Activated T-cell treated with anti-CD3 and anti-CD28 coated beads for 24 hours (primary cell): ENCODE data around the gene LRP1.

Experiments used
- DNase-seq: peaks from one replicate; pipeline ENCODE4 v3.0.0-alpha.2; 2020; ENCODE audit warnings: low read depth

Gene LRP1

DNA sequence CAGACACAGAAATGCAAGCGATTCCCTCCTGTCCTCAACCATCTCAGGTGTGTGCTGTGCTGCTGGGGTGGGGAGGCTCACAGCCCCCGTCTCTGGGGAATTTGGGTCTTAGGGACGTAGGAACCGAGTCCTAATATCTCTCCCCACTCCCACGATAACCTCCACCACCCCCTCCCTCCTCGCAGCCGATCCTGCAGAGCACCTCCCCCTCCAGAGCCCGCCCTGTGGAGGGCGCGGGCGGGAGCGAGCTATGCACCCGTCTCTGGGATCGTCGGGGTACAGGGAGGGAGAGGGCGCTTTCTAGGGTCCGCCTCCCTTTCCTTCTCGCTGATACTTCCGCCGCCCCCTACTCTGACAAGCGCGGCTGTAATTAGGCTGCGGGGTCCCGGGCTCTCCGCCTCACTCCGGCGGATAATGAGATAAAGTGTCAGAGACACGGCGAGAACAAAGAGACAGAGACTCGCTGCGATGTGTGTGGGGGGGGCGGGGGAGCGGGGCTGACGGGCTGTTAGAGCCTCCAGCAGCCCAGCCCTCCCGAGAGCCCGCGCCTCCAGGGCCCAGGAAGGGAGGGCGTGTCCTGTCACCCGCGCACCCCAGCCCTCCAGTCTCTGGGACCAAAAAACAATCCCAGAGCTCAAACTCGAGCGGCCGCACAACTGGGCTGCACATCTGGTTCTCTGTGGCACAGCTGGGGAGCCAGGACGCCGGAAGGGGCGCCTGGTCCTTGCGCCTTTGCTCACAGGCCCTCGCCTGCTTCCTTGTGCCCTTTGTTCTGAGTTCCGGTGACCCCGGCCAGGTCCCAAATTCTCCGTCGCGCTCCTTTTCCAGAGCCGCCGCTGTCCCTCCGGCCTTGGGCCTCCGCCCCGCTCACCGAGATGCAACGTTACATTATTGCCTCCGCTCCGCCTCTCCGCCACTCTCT, 109.9 kb downstream of the LRP1 start:
- no peak for DNase-seq

DNA sequence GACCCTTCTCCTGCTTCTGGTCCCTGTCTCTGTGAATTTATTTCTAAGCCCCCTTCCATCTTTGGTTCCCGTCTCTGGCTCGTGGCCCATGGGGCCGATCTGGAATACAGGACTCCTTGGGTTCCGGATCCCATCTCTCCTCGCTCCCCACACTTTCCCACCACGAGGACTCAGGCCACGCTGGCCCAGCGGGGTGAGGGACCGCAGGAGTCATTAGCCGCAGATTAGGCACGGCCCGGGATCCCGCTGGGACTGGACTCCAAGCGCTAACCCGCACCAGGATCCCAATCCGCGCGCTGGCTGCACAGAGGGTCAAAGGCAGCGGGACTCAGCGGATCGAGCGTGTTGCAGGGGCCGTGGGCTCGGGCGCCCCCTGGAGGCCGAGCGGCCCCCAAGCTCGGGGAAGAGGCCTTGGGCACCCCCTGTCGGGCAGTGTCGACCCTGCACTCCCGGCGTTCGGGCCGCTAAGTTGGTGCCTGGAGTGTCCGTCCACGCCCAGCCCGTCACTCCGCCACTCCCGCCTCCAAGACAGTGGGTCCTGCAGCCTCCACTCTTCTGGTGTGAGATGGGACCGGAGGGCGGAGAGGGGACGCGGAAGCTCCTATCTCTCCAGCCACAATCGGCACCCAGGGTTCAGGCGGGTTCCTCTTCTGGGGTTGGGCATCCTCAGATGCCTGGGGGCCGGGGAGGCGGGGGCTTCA, 110.7 kb downstream of the LRP1 start:
- DNase-seq = peak; percentile 82

DNA sequence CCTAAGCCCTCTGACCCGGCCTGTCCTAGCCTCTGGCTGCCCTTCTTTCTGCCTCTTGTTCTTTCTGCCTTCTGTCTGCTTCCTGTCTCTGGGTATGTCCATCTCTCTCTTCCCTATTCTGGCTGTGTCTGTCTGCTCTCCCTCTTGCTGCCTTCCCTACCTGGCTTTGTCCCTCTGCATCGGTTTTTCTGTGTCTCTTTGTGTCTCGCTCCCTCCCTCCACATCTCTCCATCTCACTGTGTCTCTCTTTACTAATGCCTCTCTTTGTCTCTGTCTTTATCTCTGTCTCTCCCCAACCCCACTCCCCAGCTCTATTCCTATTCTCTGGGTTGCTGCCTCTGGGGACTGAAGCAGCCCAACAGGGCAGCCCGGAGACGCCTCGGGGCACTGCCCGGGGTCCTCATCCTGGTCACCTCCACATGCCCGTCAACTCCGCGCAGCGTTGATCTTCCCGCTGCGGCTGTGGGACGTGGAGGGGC, 111.3 kb downstream of the LRP1 start:
- no peak for DNase-seq

GRCh38 chr12:57240066-57240921, 112.0 kb downstream of the LRP1 start:
- DNase-seq = peak; percentile 56

- no peak for DNase-seq
Observed at GRCh38 chr12:57240926-57241401, 112.7 kb downstream of the LRP1 start.

GRCh38 chr12:57241402-57242310, 113.4 kb downstream of the LRP1 start:
- DNase-seq = no peak

GRCh38 chr12:57242329-57242690, 114.0 kb downstream of the LRP1 start:
- no peak for DNase-seq

DNA sequence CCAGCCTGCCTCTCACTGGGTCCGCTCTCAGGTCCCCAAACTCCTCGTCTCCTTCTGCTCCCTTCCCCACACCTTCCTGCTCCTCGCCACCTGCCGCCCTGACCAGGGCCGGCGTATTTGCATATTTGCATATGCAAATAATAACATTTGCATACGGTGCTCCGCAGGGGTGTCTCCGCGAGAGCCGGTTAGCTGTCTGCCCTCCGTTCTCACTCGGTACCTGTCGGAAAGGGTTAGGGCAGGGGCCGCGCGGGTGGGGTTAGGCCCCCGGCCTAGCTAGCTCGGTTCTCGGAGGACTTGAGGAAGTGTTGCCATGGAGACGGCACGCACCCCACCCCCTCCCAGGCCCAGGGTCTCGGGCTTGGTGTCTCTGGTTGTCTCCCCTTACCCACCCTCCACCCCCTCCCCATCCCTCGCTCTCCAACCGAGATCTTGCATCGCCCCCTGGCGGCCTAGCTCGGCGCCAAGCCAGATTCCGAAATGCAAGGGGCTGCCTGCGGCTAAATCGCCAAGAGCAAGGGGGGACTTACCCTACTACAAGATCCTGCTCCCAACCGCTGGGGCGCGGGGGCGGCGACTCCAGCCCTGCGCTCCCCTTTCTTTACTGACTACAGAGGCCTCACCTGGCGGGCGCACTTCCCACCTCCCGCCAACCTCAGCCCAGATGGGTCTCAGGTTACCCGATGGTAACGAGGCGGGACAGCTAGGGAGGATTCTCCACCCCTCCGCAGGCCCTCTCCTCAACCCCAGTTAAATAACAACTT, 114.6 kb downstream of the LRP1 start:
- DNase-seq = no peak

DNA sequence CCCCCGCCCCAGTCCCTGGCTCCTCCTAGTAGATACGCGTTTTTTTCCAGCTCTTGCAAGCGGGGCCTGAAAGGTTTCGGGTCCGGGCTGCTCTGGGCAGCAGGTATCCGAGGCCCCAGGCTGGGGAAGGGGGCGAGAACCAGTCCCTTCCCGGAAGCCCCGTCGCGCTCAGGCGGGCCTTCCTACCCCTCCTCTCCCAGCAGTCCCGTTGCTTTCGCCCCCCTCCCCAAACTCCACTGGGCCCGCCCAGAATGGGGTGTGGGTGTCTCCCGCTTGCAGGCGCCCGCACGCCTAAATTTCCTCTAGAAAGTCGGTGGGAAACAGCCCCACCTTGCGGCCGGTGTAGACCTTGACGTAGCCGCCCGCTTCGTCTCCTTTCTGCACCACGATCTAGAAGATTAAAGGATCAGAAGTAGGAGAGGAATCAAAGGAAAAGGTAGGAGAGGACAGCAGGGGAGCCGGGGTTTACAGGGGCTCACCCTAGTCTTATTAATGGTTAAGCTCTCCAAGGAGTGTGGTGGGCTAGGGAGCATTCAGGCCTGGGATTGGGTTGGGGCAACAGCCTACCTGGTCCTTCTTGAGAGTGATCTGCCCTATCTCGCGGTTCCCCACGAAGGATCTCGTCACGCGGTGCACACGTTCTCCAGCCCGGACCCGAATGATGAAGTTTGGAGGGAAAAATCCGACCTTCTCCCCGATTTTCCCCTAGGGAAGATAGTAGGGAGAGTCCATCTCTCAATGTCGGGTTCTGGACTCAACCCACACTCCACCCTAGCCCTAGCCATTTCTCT, 115.4 kb downstream of the LRP1 start:
- DNase-seq = peak; percentile 71

DNA sequence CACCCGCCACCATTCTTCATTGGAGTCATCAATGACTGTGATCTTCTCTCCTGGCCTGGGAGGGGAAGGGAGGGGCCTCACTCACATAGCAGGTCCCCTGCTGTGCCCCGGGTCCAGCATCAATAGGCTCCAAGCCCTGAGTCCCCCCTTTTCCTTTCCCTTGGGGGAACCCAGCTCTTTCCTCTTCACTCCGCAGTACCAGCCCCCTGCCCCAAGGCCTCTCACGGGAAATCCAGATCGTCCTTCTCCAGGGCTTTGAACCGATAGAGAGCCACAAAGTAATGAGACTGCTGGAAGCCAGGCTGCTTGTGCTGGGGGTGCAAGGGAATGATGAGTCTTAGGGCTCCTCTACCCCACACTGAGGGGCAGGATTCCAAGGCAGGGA, 116.0 kb downstream of the LRP1 start:
- DNase-seq = no peak

- no peak for DNase-seq
Observed at GRCh38 chr12:57247041-57247440, 118.8 kb downstream of the LRP1 start.

DNA sequence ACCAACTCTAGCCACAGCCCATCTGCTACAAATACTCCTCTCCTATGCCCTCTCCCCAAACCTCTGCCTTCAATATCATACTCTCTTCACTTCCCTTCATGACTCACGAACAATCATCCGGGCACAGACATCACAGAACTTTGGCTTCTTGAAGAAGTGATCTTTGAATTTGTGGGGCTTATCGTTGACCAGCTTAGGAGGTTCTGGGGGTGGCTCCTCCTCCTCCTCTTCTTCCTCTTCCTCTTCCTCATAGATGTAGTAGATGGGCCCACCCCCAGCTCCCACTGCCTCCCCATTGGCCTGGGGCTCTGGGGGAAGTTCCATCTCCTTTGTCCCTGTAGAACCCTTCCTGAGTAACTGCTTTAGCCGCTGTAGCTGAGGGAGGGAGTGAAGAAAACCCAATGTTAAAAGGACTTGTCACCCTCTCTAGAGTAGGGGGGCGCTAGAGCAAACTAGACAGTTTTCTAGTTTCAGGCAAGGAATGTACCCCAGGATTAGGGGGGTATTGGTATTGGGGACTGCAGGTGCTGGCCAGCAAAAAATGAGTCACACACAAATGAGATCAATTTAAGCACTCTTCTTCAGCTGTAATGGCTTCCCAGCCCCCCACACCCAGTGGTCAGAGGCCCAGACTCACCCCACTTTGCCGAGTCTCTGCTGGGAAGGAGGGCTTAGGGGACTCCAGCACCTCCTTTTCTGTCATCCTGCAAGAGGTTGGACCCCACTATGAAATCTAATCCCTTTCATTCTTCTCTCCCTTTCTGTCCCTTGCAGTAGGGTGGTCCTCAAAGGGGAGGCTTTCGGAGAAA, 120.9 kb downstream of the LRP1 start:
- no peak for DNase-seq

GRCh38 chr12:57250541-57250940, 122.3 kb downstream of the LRP1 start:
- DNase-seq = no peak

DNA sequence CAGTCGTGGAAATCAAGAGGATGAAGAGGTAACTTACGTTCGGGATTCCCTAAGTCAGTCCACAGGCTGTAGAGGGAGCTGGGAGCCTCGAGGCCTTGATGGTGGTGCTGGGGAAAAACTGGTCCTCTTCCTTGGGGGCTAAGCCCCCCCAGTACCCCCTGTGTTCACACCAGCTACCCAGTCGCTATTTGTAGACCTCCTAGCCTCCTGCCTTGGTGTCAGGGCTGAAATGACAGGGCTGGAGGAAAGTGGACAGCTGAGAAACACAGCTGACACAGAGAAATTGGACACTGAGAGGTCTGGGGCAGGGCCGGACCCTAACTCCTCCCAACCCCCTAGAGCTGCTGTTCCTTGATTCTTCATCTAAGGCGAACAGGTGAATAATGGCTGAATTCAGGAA, 122.7 kb downstream of the LRP1 start, which contains the start of gene STAC3:
TSS of gene STAC3 (minus strand) at position 232 of the 400 bp plus-strand sequence. CDS start 1,551 bp downstream, outside the sequence.
- DNase-seq = no peak

GRCh38 chr12:57254506-57255280, 126.4 kb downstream of the LRP1 start:
- DNase-seq = no peak

DNA sequence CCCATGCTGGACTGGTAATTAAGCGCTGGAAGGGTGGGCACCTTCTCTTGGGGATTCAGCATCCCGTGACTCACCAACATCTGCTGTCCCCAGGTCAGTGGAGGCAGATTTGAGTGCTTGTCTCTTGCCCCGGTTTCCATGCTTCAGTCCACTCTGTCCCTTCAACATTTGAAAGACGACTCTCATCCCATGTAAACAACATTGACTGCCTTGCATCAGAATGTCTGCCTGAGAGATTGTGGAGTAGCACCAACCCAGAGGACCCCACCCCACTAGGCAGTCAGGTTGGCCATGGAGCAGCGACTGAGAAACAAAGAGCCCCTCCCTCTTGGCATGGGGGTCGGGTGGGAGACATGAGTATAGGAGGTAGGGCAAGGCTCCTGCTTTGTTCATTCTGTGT, 127.6 kb downstream of the LRP1 start:
- no peak for DNase-seq
